G401.6 (cell line): ENCODE measurements around the gene LINS1.

Source experiments
- FAIRE-seq: peaks from 2 replicates; lab custom pipeline; 2012; peaks lifted over from hg19 to GRCh38; lab: Jason Lieb, UNC

The LINS1 gene

GRCh38 chr15:100602064-100602822 lies at the start of gene LINS1, which contains the start of gene ASB7:
TSS of gene LINS1 (minus strand) at chr15:100602184. CDS start at chr15:100580842, 21,342 bp downstream.
TSS of gene ASB7 (plus strand) at chr15:100602589. CDS start at chr15:100612217, 9,628 bp downstream.
- peak; percentile 99 for FAIRE-seq

- FAIRE-seq, result no peak
These were observed 49.3 kb upstream of the LINS1 start for GRCh38 chr15:100651253-100651652.

GRCh38 chr15:100650685-100651084 lies 48.7 kb upstream of the LINS1 start:
- FAIRE-seq, result no peak

- no peak for FAIRE-seq
These were observed 47.0 kb upstream of the LINS1 start for GRCh38 chr15:100648951-100649350.

GRCh38 chr15:100645671-100646070 lies 43.7 kb upstream of the LINS1 start:
- FAIRE-seq, result no peak

- FAIRE-seq, result no peak
These were observed 41.0 kb upstream of the LINS1 start for GRCh38 chr15:100642950-100643338.

- FAIRE-seq, result no peak
These were observed 40.4 kb upstream of the LINS1 start for GRCh38 chr15:100642213-100642949.

GRCh38 chr15:100638177-100638730 lies 36.3 kb upstream of the LINS1 start:
- no peak for FAIRE-seq

- FAIRE-seq, result no peak
These were observed 33.6 kb upstream of the LINS1 start for GRCh38 chr15:100635406-100636071.

GRCh38 chr15:100633763-100634075 lies 31.7 kb upstream of the LINS1 start:
- FAIRE-seq, result no peak

- no peak for FAIRE-seq
These were observed 29.8 kb upstream of the LINS1 start for GRCh38 chr15:100631831-100632230.

GRCh38 chr15:100628746-100629145 lies 26.8 kb upstream of the LINS1 start:
- FAIRE-seq, result no peak

- FAIRE-seq, result peak; percentile 93
These were observed 25.9 kb upstream of the LINS1 start for GRCh38 chr15:100627789-100628395.

GRCh38 chr15:100623301-100623700 lies 21.3 kb upstream of the LINS1 start:
- no peak for FAIRE-seq

GRCh38 chr15:100616700-100617099 lies 14.7 kb upstream of the LINS1 start:
- no peak for FAIRE-seq

- no peak for FAIRE-seq
These were observed 13.8 kb upstream of the LINS1 start for GRCh38 chr15:100615801-100616200.

GRCh38 chr15:100614918-100615317 lies 12.9 kb upstream of the LINS1 start:
- no peak for FAIRE-seq

GRCh38 chr15:100614336-100614735 lies 12.4 kb upstream of the LINS1 start:
- no peak for FAIRE-seq

- no peak for FAIRE-seq
These were observed 11.2 kb upstream of the LINS1 start for GRCh38 chr15:100613208-100613607.

GRCh38 chr15:100612539-100612938 lies 10.6 kb upstream of the LINS1 start:
- FAIRE-seq, result no peak

- no peak for FAIRE-seq
These were observed 924 bp upstream of the LINS1 start for GRCh38 chr15:100602823-100603393.

- FAIRE-seq, result no peak
These were observed 344 bp downstream of the LINS1 start for GRCh38 chr15:100601617-100602063.
